ENCODE measurements around the gene SOWAHA. TPM values are rescaled to one million over a fixed set of nuclear protein-coding genes. Genes with fewer than 3 reads are reported as not detected.

SOWAHA gene
- total and polyA plus RNA-seq, 2 donors (not counting 3 experiments of a cell fraction or from before 2014, with no cell fraction given): not detected

DNA sequence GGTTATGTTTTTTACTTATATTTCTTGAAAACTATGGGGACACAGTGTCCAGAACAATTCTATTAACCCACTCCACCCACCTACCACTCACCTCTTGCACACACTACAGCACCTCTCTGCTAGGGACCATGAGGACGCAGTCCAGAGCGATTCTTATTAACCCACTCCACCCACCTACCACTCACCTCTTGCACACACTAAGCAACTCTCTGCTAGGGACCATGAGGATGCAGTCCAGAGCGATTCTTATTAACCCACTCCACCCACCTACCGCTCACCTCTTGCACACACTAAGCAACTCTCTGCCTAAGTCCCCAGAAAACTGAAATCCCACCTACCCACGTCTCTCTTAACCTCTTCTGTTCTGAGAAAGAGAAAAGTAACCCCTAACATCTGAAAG is 19.5 kb downstream of the SOWAHA start:
- CTCF ChIA-PET: interaction anchor here (1.1 to 9.9 kb wide), 5 partner anchors 12 to 50 kb away, joined by 3 to 122 read pairs (median 19); partner anchors contain the start of genes GDF9 and UQCRQ
- no peak overlapping the region for H3K9ac ChIP-seq (replicated peaks; ENCODE audit: extremely low read depth, insufficient read depth, low read length)
- no peak for DNase-seq (ENCODE audit: low read depth, low spot score)

More for the DNA sequence above, 19.5 kb downstream of the SOWAHA start:
- Histone ChIP-seq H3K4me2 (ENCODE audit: insufficient read depth, low read length) (no peak overlapping the region), H2AFZ (ENCODE audit: low read depth, low read length) (no peak overlapping the region), H3K36me3 (ENCODE audit: control insufficient read depth in 2 of 2, extremely low read depth in 1 of 2, insufficient read depth in 2 of 2, low read length in 2 of 2) (no peaks in the 10 kb centered on the region), H4K20me1 (replicated peaks; ENCODE audit: control insufficient read depth, extremely low read depth, insufficient read depth, low read length) (no peaks in the 10 kb centered on the region), H3K4me3 (replicated peaks in 1 of 3; ENCODE audit: insufficient read depth in 1 of 3, low read depth in 1 of 3, low read length in 3 of 3) (no peak overlapping the region), H3K27me3 (ENCODE audit: control insufficient read depth in 2 of 2, insufficient read depth in 2 of 2, low read length in 2 of 2) (no peaks in the 10 kb centered on the region), H3K9me1 (replicated peaks; ENCODE audit: control insufficient read depth, extremely low read depth, insufficient read depth, low read length) (no peaks in the 10 kb centered on the region), H3K27ac (ENCODE audit: insufficient read depth, low read depth, low read length) (no peak overlapping the region), H3K79me2 (ENCODE audit: control insufficient read depth, insufficient read depth, low read length) (no peaks in the 10 kb centered on the region), H3K4me1 (ENCODE audit: control insufficient read depth, extremely low read depth, insufficient read depth, low read length) (peaks cover 8% of the 10 kb centered on the region), H3K9me3 (replicated peaks; ENCODE audit: control insufficient read depth, insufficient read depth, low read length) (no peaks in the 10 kb centered on the region)
- POLR2A ChIA-PET: no interaction called here
- no TSS peak for BruUV-seq (replicated peaks)
- dilution Hi-C loops (cut with MboI; ENCODE audit: extremely low pct_ligation_motif_present, low sequenced_read_pairs) (no loop called here), intact Hi-C loops (cut with micrococcal nuclease) (no loop called here)
- no peak for TF ChIP-seq EZH2 (IDR thresholded peaks at IDR 0.05; ENCODE audit: borderline replicate concordance, low read depth, low read length, severe bottlenecking)
- TF ChIP-seq GATA2 (IDR thresholded peaks at IDR 0.05; ENCODE audit: insufficient read depth, insufficient read length, low read depth, low read length): no peak
- TF ChIP-seq JUN (IDR thresholded peaks at IDR 0.05; ENCODE audit: borderline replicate concordance, insufficient read depth, insufficient read length, low read depth): no peak
- TF ChIP-seq, protein P1, sequence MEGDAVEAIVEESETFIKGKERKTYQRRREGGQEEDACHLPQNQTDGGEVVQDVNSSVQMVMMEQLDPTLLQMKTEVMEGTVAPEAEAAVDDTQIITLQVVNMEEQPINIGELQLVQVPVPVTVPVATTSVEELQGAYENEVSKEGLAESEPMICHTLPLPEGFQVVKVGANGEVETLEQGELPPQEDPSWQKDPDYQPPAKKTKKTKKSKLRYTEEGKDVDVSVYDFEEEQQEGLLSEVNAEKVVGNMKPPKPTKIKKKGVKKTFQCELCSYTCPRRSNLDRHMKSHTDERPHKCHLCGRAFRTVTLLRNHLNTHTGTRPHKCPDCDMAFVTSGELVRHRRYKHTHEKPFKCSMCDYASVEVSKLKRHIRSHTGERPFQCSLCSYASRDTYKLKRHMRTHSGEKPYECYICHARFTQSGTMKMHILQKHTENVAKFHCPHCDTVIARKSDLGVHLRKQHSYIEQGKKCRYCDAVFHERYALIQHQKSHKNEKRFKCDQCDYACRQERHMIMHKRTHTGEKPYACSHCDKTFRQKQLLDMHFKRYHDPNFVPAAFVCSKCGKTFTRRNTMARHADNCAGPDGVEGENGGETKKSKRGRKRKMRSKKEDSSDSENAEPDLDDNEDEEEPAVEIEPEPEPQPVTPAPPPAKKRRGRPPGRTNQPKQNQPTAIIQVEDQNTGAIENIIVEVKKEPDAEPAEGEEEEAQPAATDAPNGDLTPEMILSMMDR (IDR thresholded peaks at IDR 0.05; ENCODE audit: extremely low read depth in 1 of 2, insufficient read depth in 1 of 2, low read depth in 1 of 2, low read length in 2 of 2): no peak
- no peak for TF ChIP-seq POLR2A (IDR thresholded peaks at IDR 0.05; ENCODE audit: low read depth, low read length)
- no peak for TF ChIP-seq MYC (IDR thresholded peaks at IDR 0.05; ENCODE audit: low read depth, low read length)
- TF ChIP-seq POLR2AphosphoS5 (IDR thresholded peaks at IDR 0.05; ENCODE audit: insufficient read depth, low read depth, low read length): no peak
- no peak for TF ChIP-seq FOS (IDR thresholded peaks at IDR 0.05; ENCODE audit: borderline replicate concordance, insufficient read depth, low read length)
- TF ChIP-seq, protein P2, sequence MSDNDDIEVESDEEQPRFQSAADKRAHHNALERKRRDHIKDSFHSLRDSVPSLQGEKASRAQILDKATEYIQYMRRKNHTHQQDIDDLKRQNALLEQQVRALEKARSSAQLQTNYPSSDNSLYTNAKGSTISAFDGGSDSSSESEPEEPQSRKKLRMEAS (IDR thresholded peaks at IDR 0.05; ENCODE audit: insufficient read depth, insufficient read length): no peak
- FAIRE-seq: no peak

Measured in endothelial cell of umbilical vein (primary cell).